ENCODE results near the gene MOGAT2. TPM values are rescaled to one million over a fixed set of nuclear protein-coding genes. Genes with fewer than 3 reads are reported as not detected.

MOGAT2 gene
- total and polyA plus RNA-seq, 2 of the 13 experiments (the other 11 are each of a cell fraction or from before 2014, with no cell fraction given), result 27.2 to 27.8 TPM

- TF ChIP-seq AKAP8 (CRISPR knock-in tag; IDR thresholded peaks at IDR 0.05), result no peak
- no peak for TF ChIP-seq SIX1 (CRISPR knock-in tag; IDR thresholded peaks at IDR 0.05; ENCODE audit: borderline replicate concordance)
- TF ChIP-seq ZNF562 (CRISPR knock-in tag; IDR thresholded peaks at IDR 0.05; ENCODE audit: borderline replicate concordance), result no peak
- no peak for TF ChIP-seq RFX1 (IDR thresholded peaks at IDR 0.05)
- TF ChIP-seq PREB (CRISPR knock-in tag; IDR thresholded peaks at IDR 0.05), result no peak
- peak; percentile 70; the same call in 1 of the 2 replicates for TF ChIP-seq MZF1 (CRISPR knock-in tag; IDR thresholded peaks at IDR 0.05; ENCODE audit: borderline replicate concordance)
- no peak for TF ChIP-seq ELF4 (CRISPR knock-in tag; IDR thresholded peaks at IDR 0.05; ENCODE audit: borderline replicate concordance)
- no peak for TF ChIP-seq ZNF550 (CRISPR knock-in tag; IDR thresholded peaks at IDR 0.05; ENCODE audit: borderline replicate concordance)
- TF ChIP-seq ZMYM3 (CRISPR knock-in tag; IDR thresholded peaks at IDR 0.05), result peak; percentile 81
- TF ChIP-seq ZBTB7A (CRISPR knock-in tag; IDR thresholded peaks at IDR 0.05), result no peak
- no peak for TF ChIP-seq HCFC1 (IDR thresholded peaks at IDR 0.05; ENCODE audit: low read depth, low read length)
- TF ChIP-seq ARID4A (CRISPR knock-in tag; IDR thresholded peaks at IDR 0.05; ENCODE audit: borderline replicate concordance), result peak; percentile 44; the same call in 1 of the 2 replicates
- TF ChIP-seq RARA (CRISPR knock-in tag; IDR thresholded peaks at IDR 0.05), result no peak
- no peak for TF ChIP-seq ZNF276 (CRISPR knock-in tag; IDR thresholded peaks at IDR 0.05; ENCODE audit: low read depth)
- TF ChIP-seq ZNF577 (CRISPR knock-in tag; IDR thresholded peaks at IDR 0.05; ENCODE audit: borderline replicate concordance, low read depth), result no peak
- TF ChIP-seq ZNF674 (CRISPR knock-in tag; IDR thresholded peaks at IDR 0.05; ENCODE audit: low read depth), result no peak
- TF ChIP-seq BCLAF1 (IDR thresholded peaks at IDR 0.05), result no peak
- TF ChIP-seq ZNF598 (CRISPR knock-in tag; IDR thresholded peaks at IDR 0.05; ENCODE audit: borderline replicate concordance), result 0 out of 2 replicates have a peak, but pooled peaks have one; percentile 50
- TF ChIP-seq ZBTB7B (CRISPR knock-in tag; IDR thresholded peaks at IDR 0.05), result peak; percentile 72
- no peak for TF ChIP-seq SIN3B (IDR thresholded peaks at IDR 0.05; ENCODE audit: low read length)
Observed at GRCh38 chr11:75721852-75722668, 4.4 kb downstream of the MOGAT2 start (continued).
